Endodermal cell (in vitro differentiated cells): ENCODE data around the gene ACTN1. TPM values are rescaled to one million over a fixed set of nuclear protein-coding genes. Genes with fewer than 3 reads are reported as not detected.

ENCODE experiments used
- DNase-seq: peaks from one replicate; pipeline ENCODE4 v3.0.0-alpha.2; 2017
- H3K27ac ChIP-seq: 2 replicates; pipeline ENCODE4 v1.5.1; 2013; ENCODE audit warnings: mild to moderate bottlenecking, low read depth, low read length, moderate library complexity
- H3K27me3 ChIP-seq: 2 replicates; pipeline ENCODE4 v1.6.1; 2013; ENCODE audit warnings: mild to moderate bottlenecking, low read length, moderate library complexity; ENCODE audit not compliant: insufficient read depth, control insufficient read depth, poor library complexity, severe bottlenecking
- H3K36me3 ChIP-seq: 2 replicates; pipeline ENCODE4 v1.7.0; 2013; ENCODE audit warnings: mild to moderate bottlenecking, low read length, moderate library complexity; ENCODE audit not compliant: control insufficient read depth, insufficient read depth
- H3K4me1 ChIP-seq: one replicate; pipeline ENCODE4 v1.7.0; 2013; ENCODE audit warnings: low read length; ENCODE audit not compliant: control insufficient read depth, insufficient read depth
- H3K4me3 ChIP-seq: 2 replicates; pipeline ENCODE4 v1.5.1; 2013; ENCODE audit warnings: mild to moderate bottlenecking, low read length, moderate library complexity
- H3K9ac ChIP-seq: 2 replicates; pipeline ENCODE4 v1.6.1; 2013; ENCODE audit warnings: mild to moderate bottlenecking, low read length, moderate library complexity; ENCODE audit not compliant: poor library complexity, severe bottlenecking; ENCODE audit errors: extremely low read depth
- H3K9me3 ChIP-seq: 2 replicates; pipeline ENCODE4 v1.6.1; 2013; ENCODE audit warnings: mild to moderate bottlenecking, low read length, moderate library complexity; ENCODE audit not compliant: control insufficient read depth
- H3K27ac Mint-ChIP-seq: 2 replicates; pipeline ENCODE4 v1.8.0; 2020; ENCODE audit warnings: mixed read lengths
- H3K27me3 Mint-ChIP-seq: 2 replicates; pipeline ENCODE4 v1.8.0; 2021; ENCODE audit warnings: mild to moderate bottlenecking, mixed read lengths; ENCODE audit not compliant: insufficient read depth
- H3K36me3 Mint-ChIP-seq: 2 replicates; pipeline ENCODE4 v1.8.0; 2020; ENCODE audit warnings: low read depth, mixed read lengths
- H3K4me1 Mint-ChIP-seq: 2 replicates; pipeline ENCODE4 v1.8.0; 2020; ENCODE audit warnings: mixed read lengths
- H3K4me3 Mint-ChIP-seq: 2 replicates; pipeline ENCODE4 v1.8.0; 2020; ENCODE audit warnings: mild to moderate bottlenecking, moderate library complexity, mixed read lengths
- H3K9me3 Mint-ChIP-seq: 2 replicates; pipeline ENCODE4 v1.8.0; 2020; ENCODE audit warnings: mild to moderate bottlenecking, mixed read lengths
- CTCF ChIP-seq: fragments of 200-600 bp; sonication (generic); conservative IDR thresholded peaks from 2 replicates; pipeline ENCODE4 v1.5.0; 2021; ENCODE audit warnings: antibody characterized with exemption, mild to moderate bottlenecking
- WGBS, 2 experiments: methylation state at CpG; one replicate each; pipeline versions ENCODE4 v1.1.5 to v1.1.7; 2013; ENCODE audit warnings: missing lambda C conversion rate in 2 of 2, mixed read lengths in 1 of 2; ENCODE audit not compliant: insufficient coverage in 1 of 2, insufficient read length in 1 of 2; 5-methylcytosine and 5-hydroxymethylcytosine counted together
- total RNA-seq, 2 donors: library from RNA; stranded (reverse); fragmentation: NEBNext Ultra II Directional in 1 of 2; extraction: Animal tissue kit (Norgen Biotek cat#: 25700) in 1 of 2; gene quantifications; 2 replicates in 1 of 2; 3 replicates in 1 of 2; pipeline ENCODE4 v1.2.1, GENCODE V29; 2021

Gene ACTN1
- total RNA-seq, 2 donors from 2014 or later: 190 to 275 TPM

GRCh38 chr14:68880581-68881105 is 98.5 kb downstream of the ACTN1 start:
- no peak for DNase-seq
- Histone ChIP-seq H3K27me3 (no peaks in the 10 kb centered on the region), H3K36me3 (peaks cover 94% of the 10 kb centered on the region), H3K4me1 (no peaks in the 10 kb centered on the region), H3K27ac (no peak overlapping the region), H3K4me3 (no peak overlapping the region), H3K9ac (no peak overlapping the region), H3K9me3 (no peaks in the 10 kb centered on the region)
- Mint-ChIP-seq H3K36me3 (peaks cover 84% of the 10 kb centered on the region), H3K27me3 (no peaks in the 10 kb centered on the region), H3K4me3 (no peak overlapping the region), H3K9me3 (no peaks in the 10 kb centered on the region), H3K27ac (no peak overlapping the region), H3K4me1 (no peaks in the 10 kb centered on the region)
- 93 to 94% methylated on average over 9 of the region's 9 CpGs for WGBS, 2 experiments
- no peak for TF ChIP-seq CTCF

GRCh38 chr14:68879841-68880575 is 99.1 kb downstream of the ACTN1 start:
- Mint-ChIP-seq H3K4me3 (no peak overlapping the region), H3K27ac (no peak overlapping the region), H3K36me3 (peaks cover 81% of the 10 kb centered on the region), H3K27me3 (no peaks in the 10 kb centered on the region), H3K4me1 (no peaks in the 10 kb centered on the region), H3K9me3 (no peaks in the 10 kb centered on the region)
- no peaks in the 10 kb centered on the region for H3K4me1 ChIP-seq
- no peak overlapping the region for H3K9ac ChIP-seq
- TF ChIP-seq CTCF: no peak
- H3K36me3 ChIP-seq: peaks cover 94% of the 10 kb centered on the region
- no peaks in the 10 kb centered on the region for H3K9me3 ChIP-seq
- H3K4me3 ChIP-seq: no peak overlapping the region
- no peaks in the 10 kb centered on the region for H3K27me3 ChIP-seq
- 93 to 96% methylated on average over 3 to 12 of the region's 13 CpGs for WGBS, 2 experiments
- DNase-seq: no peak
- H3K27ac ChIP-seq: no peak overlapping the region

GRCh38 chr14:68879321-68879781 is 99.8 kb downstream of the ACTN1 start:
- Mint-ChIP-seq H3K27ac (no peak overlapping the region), H3K4me1 (no peaks in the 10 kb centered on the region), H3K4me3 (no peak overlapping the region), H3K9me3 (no peaks in the 10 kb centered on the region), H3K27me3 (no peaks in the 10 kb centered on the region), H3K36me3 (peaks cover 80% of the 10 kb centered on the region)
- Histone ChIP-seq H3K9ac (no peak overlapping the region), H3K27ac (no peak overlapping the region), H3K27me3 (no peaks in the 10 kb centered on the region), H3K4me1 (no peaks in the 10 kb centered on the region), H3K9me3 (no peaks in the 10 kb centered on the region), H3K36me3 (peaks cover 94% of the 10 kb centered on the region), H3K4me3 (no peak overlapping the region)
- 93% methylated on average over 2 to 7 of the region's 7 CpGs for WGBS, 2 experiments
- no peak for TF ChIP-seq CTCF
- no peak for DNase-seq
